H1 (cell line): ENCODE data around the gene LDLRAD4. TPM values are rescaled to one million over a fixed set of nuclear protein-coding genes. Genes with fewer than 3 reads are reported as not detected.

ENCODE experiments used
- CTCF ChIA-PET: fragments of 300-600 bp; sonication (Branson Sonifier 250); formaldehyde crosslinking; loops from one replicate; lab custom pipeline; 2021; ENCODE audit not compliant: partially characterized antibody; lab: Charles Lee
- POLR2A ChIA-PET: fragments of 300-600 bp; sonication (Branson Sonifier 250); formaldehyde crosslinking; loops from one replicate; lab custom pipeline; 2021; ENCODE audit warnings: inconsistent platforms; ENCODE audit not compliant: partially characterized antibody; lab: Charles Lee
- DNase-seq, 2 experiments: peaks; one replicate each; pipeline versions ENCODE4 v3.0.0 to v3.0.0-alpha.2; 2010 to 2022; ENCODE audit warnings: low spot score in 2 of 2, low read depth in 1 of 2, mixed read lengths in 1 of 2
- FAIRE-seq: peaks from 2 replicates; lab custom pipeline; 2011; peaks lifted over from hg19 to GRCh38; lab: Jason Lieb, UNC
- H2AFZ ChIP-seq: 2 replicates; pipeline ENCODE4 v1.8.1; 2012; ENCODE audit warnings: low read length, inconsistent platforms
- H2AK5ac ChIP-seq: 2 replicates; pipeline ENCODE4 v1.6.1; 2013; ENCODE audit warnings: low read depth, low read length
- H2BK120ac ChIP-seq: replicated peaks from 2 replicates; pipeline ENCODE3; 2013; ENCODE audit warnings: low read depth, low read length, inconsistent platforms
- H2BK12ac ChIP-seq: 2 replicates; pipeline ENCODE4 v1.6.1; 2013; ENCODE audit warnings: low read depth, low read length
- H2BK15ac ChIP-seq: 2 replicates; pipeline ENCODE4 v1.6.1; 2013; ENCODE audit warnings: low read length
- H2BK20ac ChIP-seq: 2 replicates; pipeline ENCODE4 v1.6.1; 2013; ENCODE audit warnings: low read length
- H2BK5ac ChIP-seq: 2 replicates; pipeline ENCODE4 v1.6.1; 2013; ENCODE audit warnings: low read depth, low read length
- H3K14ac ChIP-seq: 2 replicates; pipeline ENCODE4 v1.6.1; 2013; ENCODE audit warnings: inconsistent platforms; ENCODE audit not compliant: insufficient read length
- H3K18ac ChIP-seq: 2 replicates; pipeline ENCODE4 v1.6.1; 2013; ENCODE audit warnings: low read length; ENCODE audit errors: extremely low read depth
- H3K23ac ChIP-seq: 2 replicates; pipeline ENCODE4 v1.6.1; 2013; ENCODE audit warnings: inconsistent platforms; ENCODE audit not compliant: insufficient read length
- H3K23me2 ChIP-seq: 2 replicates; pipeline ENCODE4 v1.6.1; 2013; ENCODE audit warnings: low read depth, low read length
- H3K27ac ChIP-seq: 2 replicates; pipeline ENCODE4 v1.6.1; 2011; ENCODE audit warnings: low read depth, low read length, inconsistent platforms
- H3K27me3 ChIP-seq, 4 experiments: replicated peaks in 1 of 4; 1 replicate in 1 of 4; 2 replicates in 3 of 4; pipeline versions ENCODE4 v1.6.1 to v1.8.1; 2011 to 2013; ENCODE audit warnings: low read length in 3 of 4, mild to moderate bottlenecking in 3 of 4, inconsistent platforms in 2 of 4, mixed read lengths in 2 of 4, moderate library complexity in 1 of 4; ENCODE audit not compliant: control insufficient read depth in 3 of 4, insufficient read depth in 3 of 4; ENCODE audit errors: extremely low read depth in 1 of 4
- H3K36me3 ChIP-seq, 4 experiments: 2 replicates each; pipeline versions ENCODE4 v1.6.1 to v1.8.1; 2011 to 2013; ENCODE audit warnings: mild to moderate bottlenecking in 4 of 4, low read length in 3 of 4, moderate library complexity in 2 of 4, control low read depth in 1 of 4, inconsistent platforms in 1 of 4; ENCODE audit not compliant: insufficient read depth in 4 of 4, control insufficient read depth in 2 of 4
- H3K4ac ChIP-seq: replicated peaks from 2 replicates; pipeline ENCODE3; 2013; ENCODE audit warnings: low read length, low read depth, mixed read lengths, inconsistent platforms; ENCODE audit not compliant: insufficient read length
- H3K4me1 ChIP-seq, 4 experiments: replicated peaks in 1 of 4; 1 replicate in 1 of 4; 2 replicates in 3 of 4; pipeline versions ENCODE4 v1.6.1 to v1.8.1; 2011 to 2013; ENCODE audit warnings: low read length in 3 of 4, inconsistent platforms in 2 of 4, mixed read lengths in 1 of 4; ENCODE audit not compliant: insufficient read depth in 4 of 4, control insufficient read depth in 3 of 4
- H3K4me2 ChIP-seq, 2 experiments: 2 replicates each; pipeline versions ENCODE4 v1.6.1 to v1.8.1; 2011 to 2013; ENCODE audit warnings: low read depth in 2 of 2, low read length in 2 of 2, control low read depth in 1 of 2, inconsistent platforms in 1 of 2, mild to moderate bottlenecking in 1 of 2; ENCODE audit not compliant: insufficient read depth in 1 of 2
- H3K4me3 ChIP-seq, 4 experiments: fragments of 200-600, 300-600 bp in 1 of 4; sonication (generic), shearing (Covaris generic), sonication (Bioruptor Twin) in 1 of 4; 2 replicates each; pipeline versions ENCODE4 v1.5.1 to v1.8.1; 2011 to 2016; ENCODE audit warnings: low read length in 4 of 4, low read depth in 3 of 4, control low read depth in 2 of 4, inconsistent platforms in 2 of 4, mild to moderate bottlenecking in 2 of 4, mixed read lengths in 1 of 4, moderate library complexity in 1 of 4; ENCODE audit not compliant: insufficient read depth in 2 of 4; ENCODE audit errors: extremely low read depth in 1 of 4
- H3K56ac ChIP-seq: replicated peaks from 2 replicates; pipeline ENCODE3; 2013; ENCODE audit warnings: low read depth, mild to moderate bottlenecking, mixed read lengths, low read length, inconsistent platforms; ENCODE audit not compliant: insufficient read length
- H3K79me1 ChIP-seq: 2 replicates; pipeline ENCODE4 v1.6.1; 2013; ENCODE audit warnings: low read depth, low read length, control low read depth
- H3K79me2 ChIP-seq, 2 experiments: 2 replicates each; pipeline versions ENCODE4 v1.6.1 to v1.8.1; 2012 to 2013; ENCODE audit warnings: low read length in 2 of 2, mild to moderate bottlenecking in 2 of 2, inconsistent platforms in 1 of 2; ENCODE audit not compliant: insufficient read depth in 2 of 2, control insufficient read depth in 1 of 2
- H3K9ac ChIP-seq, 4 experiments: replicated peaks in 1 of 4; 1 replicate in 1 of 4; 2 replicates in 3 of 4; pipeline versions ENCODE4 v1.6.1 to v1.8.1; 2011 to 2013; ENCODE audit warnings: low read depth in 3 of 4, low read length in 3 of 4, control low read depth in 2 of 4, mild to moderate bottlenecking in 2 of 4, moderate library complexity in 2 of 4, inconsistent platforms in 1 of 4; ENCODE audit errors: extremely low read depth in 1 of 4
- H3K9me3 ChIP-seq, 2 experiments: 2 replicates each; pipeline versions ENCODE4 v1.6.1 to v1.8.1; 2012 to 2013; ENCODE audit warnings: mild to moderate bottlenecking in 2 of 2, moderate library complexity in 2 of 2, control low read depth in 1 of 2, inconsistent platforms in 1 of 2, low read depth in 1 of 2, low read length in 1 of 2, mixed read lengths in 1 of 2; ENCODE audit not compliant: insufficient read depth in 2 of 2
- H4K20me1 ChIP-seq, 2 experiments: replicated peaks in 1 of 2; 2 replicates each; pipeline versions ENCODE3 to v1.8.1; 2011 to 2013; ENCODE audit warnings: inconsistent platforms in 2 of 2, low read length in 2 of 2, mild to moderate bottlenecking in 1 of 2; ENCODE audit not compliant: insufficient read depth in 2 of 2, control insufficient read depth in 1 of 2
- H4K5ac ChIP-seq: 2 replicates; pipeline ENCODE4 v1.6.1; 2013; ENCODE audit warnings: low read length, low read depth, mixed read lengths, inconsistent platforms; ENCODE audit not compliant: insufficient read length
- H4K8ac ChIP-seq: 2 replicates; pipeline ENCODE4 v1.8.0; 2013; ENCODE audit warnings: mild to moderate bottlenecking, moderate library complexity, low read length, inconsistent platforms; ENCODE audit not compliant: insufficient read depth; ENCODE audit errors: extremely low read depth
- H4K91ac ChIP-seq: replicated peaks from 2 replicates; pipeline ENCODE3; 2013; ENCODE audit warnings: low read length, mixed read lengths, inconsistent platforms; ENCODE audit not compliant: insufficient read length
- SP4 ChIP-seq: IDR thresholded peaks from 2 replicates; pipeline ENCODE4 v1.6.1; 2012; ENCODE audit warnings: low read length, inconsistent platforms
- SUZ12 ChIP-seq: fragments of 200-600 bp; sonication (generic); IDR thresholded peaks from 2 replicates; pipeline ENCODE4 v1.6.1; 2012; ENCODE audit warnings: mild to moderate bottlenecking, inconsistent platforms, low read length, moderate library complexity, mixed read lengths
- TAF1 ChIP-seq: IDR thresholded peaks from 2 replicates; pipeline ENCODE4 v1.6.1; 2011; ENCODE audit warnings: mild to moderate bottlenecking, low read depth, low read length
- ZNF274 ChIP-seq: IDR thresholded peaks from 2 replicates; pipeline ENCODE4 v1.7.0; 2012; ENCODE audit warnings: low read length, borderline replicate concordance; ENCODE audit errors: extremely low read depth
- WGBS, 2 experiments: shearing (Covaris generic) in 1 of 2; methylation state at CpG; one replicate each; pipeline versions ENCODE4 v1.1.6 to v1.1.7; 2013 to 2015; ENCODE audit warnings: low lambda C conversion rate in 2 of 2, mixed read lengths in 2 of 2, inconsistent platforms in 1 of 2, low coverage in 1 of 2, missing lambda C conversion rate in 1 of 2; ENCODE audit not compliant: insufficient replicate concordance in 2 of 2, insufficient coverage in 1 of 2, insufficient read length in 1 of 2; ENCODE audit errors: extremely low coverage in 1 of 2, missing lambda C conversion rate in 1 of 2; 5-methylcytosine and 5-hydroxymethylcytosine counted together
- polyA plus RNA-seq, 7 experiments: library from polyadenylated mRNA; depleted of rRNA in 3 of 7; stranded (reverse) in 5 of 7; unstranded in 2 of 7; fragments of >200 nt in 5 of 7; fragments of 200-250 nt in 2 of 7; gene quantifications; 1 replicate in 5 of 7; 2 replicates in 1 of 7; 4 replicates in 1 of 7; pipeline versions ENCODE4 v1.2.1 to v1.2.3, GENCODE V29; 2011 to 2013; ENCODE audit warnings: missing spikeins in 2 of 7, mixed read lengths in 2 of 7
- total RNA-seq: library from RNA; stranded (reverse); fragmentation: NEBNext Ultra II Directional; extraction: Animal tissue kit (Norgen Biotek cat#: 25700); gene quantifications from 2 replicates; pipeline ENCODE4 v1.2.1, GENCODE V29; 2021

Gene LDLRAD4
- total and polyA plus RNA-seq, 2 of the 8 experiments (the other 6 are each of a cell fraction or from before 2014, with no cell fraction given), result 0.77 to 1.4 TPM

- Histone ChIP-seq H3K18ac (no peak overlapping the region), H2BK5ac (no peak overlapping the region), H3K4me2 (no peak overlapping the region), H3K9me3 (no peaks in the 10 kb centered on the region), H4K5ac (no peak overlapping the region), H3K23ac (no peak overlapping the region), H3K4ac (no peak overlapping the region), H3K79me1 (no peaks in the 10 kb centered on the region), H3K79me2 (no peaks in the 10 kb centered on the region), H3K4me1 (peaks cover 0 to 8% (median 3%) of the 10 kb centered on the region in 4 experiments; a peak in 5 of 7 replicates), H3K4me3 (no peak overlapping the region), H2BK15ac (no peak overlapping the region), H3K56ac (no peak overlapping the region), H3K9ac (no peak overlapping the region), H3K27ac (no peak overlapping the region), H3K36me3 (no peaks in the 10 kb centered on the region)
- no peak for DNase-seq
- no peak for FAIRE-seq
- TF ChIP-seq SP4, result no peak
- TF ChIP-seq SUZ12, result no peak
- no peak for TF ChIP-seq TAF1
- TF ChIP-seq ZNF274, result no peak
- TF ChIP-seq, all 59 proteins: peak for 0
- CTCF ChIA-PET, result no interaction called here
- Histone ChIP-seq H2BK120ac (no peak overlapping the region), H2AFZ (no peak overlapping the region), H2AK5ac (no peak overlapping the region), H3K14ac (no peak overlapping the region), H3K27me3 (no peaks in the 10 kb centered on the region), H4K20me1 (peaks cover 0 to 1% of the 10 kb centered on the region in 2 experiments), H2BK12ac (no peak overlapping the region), H2BK20ac (no peak overlapping the region), H4K91ac (no peak overlapping the region), H3K23me2 (no peaks in the 10 kb centered on the region), H4K8ac (no peak overlapping the region)
- POLR2A ChIA-PET, result no interaction called here
- 78% methylated on average over 5 of the region's 5 CpGs; no CpG with 5 or more reads in 1 of the 2 experiments for WGBS, 2 experiments
Measured at GRCh38 chr18:13486284-13486683, 267.7 kb downstream of the LDLRAD4 start.
